Activated gamma-delta T cell treated with anti-CD3 and anti-CD28 coated beads, Interleukin-2, amount 50 U/mL, for 16 hours (primary cell): ENCODE data around the gene POU6F2.

ENCODE experiments used
- DNase-seq: peaks from one replicate; pipeline ENCODE4 v3.0.0-alpha.2; 2020; ENCODE audit warnings: low read depth

Gene POU6F2

GRCh38 chr7:39509912-39510311 is 532.2 kb downstream of the POU6F2 start:
- DNase-seq, result no peak

GRCh38 chr7:39510864-39511354 is 533.2 kb downstream of the POU6F2 start:
- no peak for DNase-seq

- no peak for DNase-seq
Observed at GRCh38 chr7:39515534-39516228, 538.0 kb downstream of the POU6F2 start.

GRCh38 chr7:39516498-39516897 is 538.8 kb downstream of the POU6F2 start:
- DNase-seq, result no peak

- no peak for DNase-seq
Observed at GRCh38 chr7:39517240-39517639, 539.5 kb downstream of the POU6F2 start.
